Stimulated activated CD8-positive, alpha-beta memory T cell treated with anti-CD3 and anti-CD28 coated beads, Interleukin-15, amount 100 ng/mL, for 24 hours (primary cell): ENCODE measurements around the gene PAPPA.

Experiments
- DNase-seq: peaks from one replicate; pipeline ENCODE4 v3.0.0-alpha.2; 2020; ENCODE audit warnings: low read depth

Gene PAPPA

GRCh38 chr9:116223926-116224325 lies 70.3 kb downstream of the PAPPA start:
- no peak for DNase-seq

- no peak for DNase-seq
Observed at GRCh38 chr9:116230051-116230632, 76.6 kb downstream of the PAPPA start.

GRCh38 chr9:116232424-116233159 lies 79.0 kb downstream of the PAPPA start:
- DNase-seq, result no peak

GRCh38 chr9:116233160-116233530 lies 79.6 kb downstream of the PAPPA start:
- DNase-seq, result no peak

DNA sequence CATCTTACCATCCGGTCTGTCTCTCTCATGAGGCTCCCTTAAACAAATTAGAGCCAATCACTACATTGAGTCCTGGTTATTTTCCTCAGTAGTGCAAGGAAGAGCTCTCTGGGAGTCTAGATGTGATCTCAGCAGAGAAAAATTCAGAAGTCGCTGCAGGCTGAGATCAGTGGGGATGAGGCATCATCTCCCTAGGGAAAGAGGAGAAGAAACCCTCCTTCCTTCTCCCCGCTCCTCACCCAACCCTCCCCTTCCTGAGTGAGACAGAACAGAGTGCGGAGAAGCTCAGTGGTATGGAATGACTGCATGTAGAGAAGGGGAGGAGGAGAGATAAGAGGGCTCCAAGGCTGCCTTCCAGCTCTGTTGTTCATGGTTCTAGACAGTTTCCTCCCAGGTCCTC lies 80.5 kb downstream of the PAPPA start:
- no peak for DNase-seq

- no peak for DNase-seq
Observed at GRCh38 chr9:116236979-116237378, 83.4 kb downstream of the PAPPA start.

DNA sequence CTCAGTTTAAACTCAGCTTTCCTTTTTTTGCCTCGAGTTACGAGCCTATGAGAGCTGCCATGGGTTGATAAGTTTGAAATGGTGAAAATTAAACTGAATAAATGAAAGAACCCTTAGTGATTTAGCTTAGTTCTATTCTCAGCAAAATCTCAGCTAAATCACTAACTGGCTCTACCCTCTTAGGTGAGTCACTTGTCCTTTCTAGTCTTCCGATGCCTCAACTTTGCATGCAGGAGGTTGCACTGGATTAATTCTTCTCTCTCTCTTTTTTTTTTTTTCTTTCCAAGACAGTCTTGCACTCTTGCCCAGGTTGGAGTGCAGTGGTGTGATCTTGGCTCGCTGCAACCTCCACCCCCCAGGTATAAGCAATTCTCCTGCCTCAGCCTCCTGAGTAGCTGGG lies 83.9 kb downstream of the PAPPA start:
- DNase-seq, result no peak

DNA sequence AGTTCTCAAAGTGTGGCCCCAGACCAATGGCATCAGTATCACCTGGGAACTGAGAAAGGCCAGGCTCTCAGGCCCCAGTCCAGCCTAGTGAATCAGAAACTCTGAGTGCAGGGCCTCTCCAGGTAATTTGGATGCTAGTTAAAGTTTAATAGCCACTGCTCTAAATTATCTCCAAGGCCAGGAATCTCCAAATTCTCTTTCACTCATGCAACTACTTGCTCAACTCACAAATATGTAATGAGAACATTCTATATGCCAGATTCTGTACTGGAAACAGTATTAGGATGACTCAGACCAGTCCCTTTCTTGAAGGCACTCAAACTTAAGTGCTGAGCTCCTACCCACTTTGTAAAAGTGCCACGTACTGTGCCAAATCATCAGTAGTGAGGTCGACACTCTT lies 84.6 kb downstream of the PAPPA start:
- DNase-seq, result no peak

DNA sequence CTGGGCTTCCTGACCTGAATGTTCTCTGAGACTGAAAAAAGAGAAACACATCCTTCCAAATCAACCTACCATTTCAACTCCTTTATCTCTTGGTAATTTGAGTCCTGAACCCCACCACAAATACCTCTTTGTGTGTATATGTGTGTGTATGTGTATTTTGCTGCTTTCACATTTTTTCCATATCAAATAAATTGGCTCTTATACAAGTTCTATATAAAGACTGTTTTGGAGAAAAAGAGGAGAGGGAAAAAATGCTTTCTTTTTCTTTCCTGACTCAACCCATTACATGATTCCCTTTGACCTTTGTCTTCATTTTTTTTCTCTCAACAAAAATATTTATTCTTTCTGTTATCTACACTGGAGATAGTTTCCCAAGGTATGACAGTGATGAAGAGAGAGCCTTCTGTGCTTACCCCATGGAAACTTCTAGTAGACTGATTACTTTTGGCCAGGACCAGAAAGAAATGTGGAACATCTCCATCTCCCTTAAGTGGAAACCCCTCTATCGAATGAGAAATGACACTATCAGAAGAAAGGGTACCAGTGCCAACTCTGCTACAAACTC lies 85.3 kb downstream of the PAPPA start:
- no peak for DNase-seq

DNA sequence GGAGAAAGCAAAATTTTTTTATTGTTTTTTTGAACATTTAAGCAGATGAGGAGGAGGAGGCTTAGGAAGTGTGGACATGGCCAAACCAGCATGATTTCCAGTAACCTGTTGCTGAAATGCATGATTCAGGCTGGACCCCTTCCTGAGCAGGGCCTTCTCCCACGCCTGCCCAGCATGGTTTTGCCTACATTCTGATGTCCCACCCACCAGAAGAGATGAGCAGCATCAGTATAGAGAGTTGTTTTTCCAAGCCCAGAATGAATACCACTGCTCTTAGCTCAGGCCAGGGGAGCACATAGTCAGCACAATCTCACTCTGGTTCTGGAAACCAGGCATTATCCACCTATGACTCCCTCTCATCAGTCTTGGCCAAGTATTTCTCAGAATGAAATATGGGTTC lies 90.1 kb downstream of the PAPPA start:
- DNase-seq, result no peak

DNA sequence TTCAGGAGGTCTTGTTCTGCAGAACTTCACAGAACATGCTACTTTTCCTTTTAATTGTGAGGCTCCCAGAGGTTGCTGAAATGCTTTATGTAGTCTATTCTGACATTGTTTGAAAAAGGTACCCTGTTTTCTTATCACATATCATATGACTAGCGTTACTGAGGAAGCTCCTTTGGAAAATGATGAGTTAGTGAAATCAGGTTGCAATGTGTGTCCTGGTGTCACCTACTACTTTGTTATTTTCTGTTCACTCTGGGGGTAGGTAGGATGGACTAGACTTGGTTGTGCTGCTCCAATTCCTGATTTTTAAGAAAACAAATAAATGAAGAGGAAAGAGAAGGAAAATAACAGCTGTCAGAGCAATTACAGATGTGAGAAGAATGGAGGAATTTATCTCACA lies 93.7 kb downstream of the PAPPA start:
- no peak for DNase-seq

DNA sequence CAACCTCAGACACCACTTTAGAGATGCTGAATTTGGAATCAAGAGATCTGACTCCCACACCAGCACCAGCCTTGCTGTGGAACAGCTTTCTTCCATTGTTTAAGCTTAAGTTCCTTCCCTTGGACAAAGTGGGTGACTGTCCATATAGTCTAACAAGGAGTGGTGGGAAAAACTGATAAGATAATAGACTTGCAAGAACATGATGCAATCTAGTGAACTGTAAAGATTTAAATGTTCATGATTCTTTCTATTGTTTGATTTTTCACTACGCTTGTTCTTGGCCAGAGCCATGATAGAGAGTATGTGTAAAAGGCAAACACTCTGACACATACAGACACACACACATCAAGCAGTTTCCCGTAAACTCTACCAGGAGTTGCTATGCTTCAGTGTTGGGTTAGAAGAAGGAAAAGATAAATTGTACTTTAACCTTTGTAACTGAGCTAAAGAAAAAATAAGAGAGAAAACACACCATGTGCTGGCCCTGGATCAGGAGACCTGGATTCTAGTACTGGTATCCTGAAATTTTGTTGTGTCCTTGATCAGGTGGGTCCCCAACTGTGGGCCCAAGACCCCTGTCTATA lies 94.3 kb downstream of the PAPPA start:
- no peak for DNase-seq

DNA sequence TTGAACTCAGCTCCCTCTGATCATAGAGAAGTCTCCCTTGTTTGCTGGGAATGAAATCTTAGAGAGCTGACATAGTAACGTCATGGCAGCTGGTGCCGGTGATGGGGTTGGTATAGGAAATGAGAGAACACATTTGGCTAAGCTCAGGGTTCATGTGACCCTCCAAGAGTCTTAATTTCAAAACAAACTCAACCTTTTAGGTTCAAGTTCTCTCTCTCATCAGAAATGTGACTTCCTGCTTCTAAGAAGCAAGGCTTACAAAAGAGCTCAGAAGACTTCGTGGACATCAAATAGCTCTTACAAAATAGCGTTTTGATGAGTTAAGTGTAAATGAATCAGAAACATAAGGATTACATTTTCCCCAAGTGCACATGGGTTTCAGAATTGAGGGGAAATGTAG lies 97.3 kb downstream of the PAPPA start:
- DNase-seq, result no peak

GRCh38 chr9:116251366-116251765 lies 97.8 kb downstream of the PAPPA start:
- DNase-seq, result no peak

DNA sequence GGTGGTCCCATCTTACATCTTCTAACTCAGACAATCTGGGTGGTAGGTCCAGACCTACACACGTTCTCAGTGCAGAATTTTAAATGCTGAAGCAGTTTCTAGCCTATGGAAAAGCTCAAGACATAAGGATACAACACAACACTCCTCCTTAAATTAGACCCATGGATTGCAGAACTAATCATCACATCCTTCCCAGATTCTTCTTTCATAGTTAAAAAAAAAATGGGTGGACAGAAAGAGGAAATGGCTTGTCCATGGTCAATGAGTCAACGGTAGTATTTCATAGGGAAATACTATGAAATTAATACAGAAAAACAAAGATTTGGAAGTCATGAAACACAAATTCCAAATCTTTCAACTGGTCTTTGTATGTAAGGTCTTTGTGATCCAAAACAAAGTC lies 106.9 kb downstream of the PAPPA start:
- DNase-seq, result no peak

GRCh38 chr9:116262448-116262847 lies 108.9 kb downstream of the PAPPA start:
- DNase-seq, result no peak

- no peak for DNase-seq
Observed at GRCh38 chr9:116264361-116264760, 110.8 kb downstream of the PAPPA start.

DNA sequence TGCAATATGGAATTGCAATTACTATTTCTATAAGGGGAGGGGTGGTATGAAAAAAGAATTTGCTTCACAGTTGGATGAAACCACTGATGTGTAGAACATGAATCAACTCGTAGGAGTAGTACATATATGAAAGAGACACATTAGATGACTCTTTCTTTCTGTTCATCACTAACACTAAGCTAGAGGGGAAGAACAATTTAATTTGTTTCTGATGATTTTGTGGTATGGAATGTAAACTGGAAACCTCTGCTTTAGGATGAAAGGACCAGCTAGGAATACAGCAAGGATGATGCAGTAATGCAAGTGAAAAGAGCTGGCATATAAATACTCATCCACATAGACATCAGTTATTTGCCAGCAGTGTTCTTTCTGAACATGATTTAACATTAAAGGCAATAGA lies 113.4 kb downstream of the PAPPA start:
- no peak for DNase-seq

- DNase-seq, result no peak
Observed at GRCh38 chr9:116269250-116269649, 115.7 kb downstream of the PAPPA start.

DNA sequence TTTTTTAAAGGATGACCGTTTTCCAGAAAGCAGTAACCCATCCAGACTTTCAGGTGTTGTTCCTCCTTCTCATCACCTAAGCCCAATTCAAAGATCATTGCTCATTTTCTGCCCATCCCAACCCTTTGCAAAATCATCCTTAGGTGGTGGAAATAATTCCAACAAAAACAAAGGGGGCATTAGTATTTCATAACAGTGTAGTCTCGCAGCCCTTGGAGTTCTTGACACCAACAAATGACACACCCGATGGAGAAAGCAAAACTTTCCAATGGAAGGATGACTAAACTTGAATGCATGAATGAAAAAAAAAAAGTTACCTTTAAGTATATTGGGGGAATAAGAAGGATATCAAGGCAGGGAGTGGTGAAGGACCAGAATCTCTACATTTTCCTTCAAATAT lies 117.0 kb downstream of the PAPPA start:
- no peak for DNase-seq

DNA sequence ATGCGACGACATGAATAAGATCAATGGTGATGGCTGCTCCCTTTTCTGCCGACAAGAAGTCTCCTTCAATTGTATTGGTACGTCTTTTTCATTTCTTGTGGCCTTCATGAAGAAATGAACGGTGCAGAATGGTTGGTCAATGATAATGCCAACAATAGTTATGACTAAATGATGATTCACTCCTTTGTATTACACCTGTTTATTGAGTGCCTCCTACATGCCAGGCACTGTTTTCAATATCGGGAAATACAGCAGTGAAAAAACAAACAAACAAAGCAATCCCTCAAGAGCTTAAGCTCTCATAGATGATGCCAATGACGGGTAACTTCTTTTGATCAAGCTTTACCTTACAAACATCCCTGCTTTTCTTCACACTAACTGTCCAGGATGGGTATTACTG lies 117.7 kb downstream of the PAPPA start:
- DNase-seq, result no peak

DNA sequence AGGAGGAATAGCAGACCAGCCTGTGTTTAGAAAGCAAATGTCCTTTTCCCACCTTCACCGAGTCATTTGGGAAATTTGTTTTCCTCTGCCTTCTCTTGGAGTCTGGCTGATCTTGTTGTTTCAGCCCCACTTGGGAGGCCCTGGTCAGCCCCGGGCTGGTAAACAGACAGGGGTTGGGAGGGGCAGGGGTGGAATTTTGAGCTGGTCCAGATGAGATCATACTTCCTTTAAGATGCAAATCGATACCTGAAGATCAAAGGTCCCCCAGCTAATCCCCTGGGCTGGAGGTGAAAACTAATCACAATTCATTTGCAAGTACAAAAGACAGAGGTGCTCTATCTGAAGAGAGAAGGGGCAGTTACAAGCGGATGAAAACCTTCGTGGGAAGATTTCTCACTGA lies 118.4 kb downstream of the PAPPA start:
- DNase-seq, result no peak

GRCh38 chr9:116274293-116274692 lies 120.7 kb downstream of the PAPPA start:
- DNase-seq, result no peak
